K562 (cell line): ENCODE measurements around the gene CRNKL1. TPM values are rescaled to one million over a fixed set of nuclear protein-coding genes. Genes with fewer than 3 reads are reported as not detected.
A peak's percentile ranks its signal among the peaks of the same experiment; 100 is the strongest.

Experiments
- E2F8 ChIP-seq: fragments of 450-650 bp; IDR thresholded peaks from 2 replicates; pipeline ENCODE4 v1.7.1; 2018; ENCODE audit warnings: mild to moderate bottlenecking, low read depth; ENCODE audit not compliant: partially characterized antibody
- EP400 ChIP-seq: fragments of 450-650 bp; IDR thresholded peaks from 2 replicates; pipeline ENCODE4 v1.6.1; 2017; ENCODE audit warnings: antibody characterized with exemption, mild to moderate bottlenecking, moderate library complexity
- L3MBTL2 ChIP-seq: fragments of 450-650 bp; IDR thresholded peaks from 2 replicates; pipeline ENCODE4 v1.6.1; 2016; ENCODE audit warnings: mild to moderate bottlenecking, moderate library complexity
- ZFPM2 ChIP-seq: fragments of 250-450 bp; sonication (Bioruptor Pico); IDR thresholded peaks from 2 replicates; pipeline ENCODE4 v1.5.1; 2022; ENCODE audit warnings: mild to moderate bottlenecking
- polyA plus RNA-seq, 8 experiments: library from polyadenylated mRNA; depleted of rRNA in 4 of 8; stranded (reverse) in 5 of 8; unstranded in 3 of 8; fragments of >200 nt; fragmentation: Nextera tagmentation in 2 of 8; fragmentation: Illumina TruSeq in 1 of 8; extraction: Ambion mirVana in 2 of 8; extraction: Trizol in 1 of 8; gene quantifications; 2 replicates each; pipeline versions ENCODE4 v1.2.1 to v1.2.3, GENCODE V29; 2011 to 2014; ENCODE audit warnings: inconsistent platforms in 1 of 8, missing spikeins in 1 of 8
- total RNA-seq, 7 experiments: library from RNA; depleted of rRNA in 6 of 7; stranded (reverse); fragments of >200 nt in 6 of 7; fragmentation: Illumina TruSeq in 2 of 7; extraction: Trizol in 2 of 7; gene quantifications; 2 replicates each; pipeline versions ENCODE4 v1.2.1 to v1.2.3, GENCODE V29; 2011 to 2021; ENCODE audit warnings: low replicate concordance in 1 of 7
- TF ChIP-seq, protein P1 (sequence below): sonication (generic); formaldehyde crosslinking; IDR thresholded peaks from 2 replicates; pipeline ENCODE4 v1.9.0; 2022; ENCODE audit warnings: mild to moderate bottlenecking, missing genetic modification reagents

The CRNKL1 gene
- total and polyA plus RNA-seq, 9 of the 15 experiments (the other 6 are each of a cell fraction or from before 2014, with no cell fraction given), result 8.1 to 17.0 (median 11.7) TPM

DNA sequence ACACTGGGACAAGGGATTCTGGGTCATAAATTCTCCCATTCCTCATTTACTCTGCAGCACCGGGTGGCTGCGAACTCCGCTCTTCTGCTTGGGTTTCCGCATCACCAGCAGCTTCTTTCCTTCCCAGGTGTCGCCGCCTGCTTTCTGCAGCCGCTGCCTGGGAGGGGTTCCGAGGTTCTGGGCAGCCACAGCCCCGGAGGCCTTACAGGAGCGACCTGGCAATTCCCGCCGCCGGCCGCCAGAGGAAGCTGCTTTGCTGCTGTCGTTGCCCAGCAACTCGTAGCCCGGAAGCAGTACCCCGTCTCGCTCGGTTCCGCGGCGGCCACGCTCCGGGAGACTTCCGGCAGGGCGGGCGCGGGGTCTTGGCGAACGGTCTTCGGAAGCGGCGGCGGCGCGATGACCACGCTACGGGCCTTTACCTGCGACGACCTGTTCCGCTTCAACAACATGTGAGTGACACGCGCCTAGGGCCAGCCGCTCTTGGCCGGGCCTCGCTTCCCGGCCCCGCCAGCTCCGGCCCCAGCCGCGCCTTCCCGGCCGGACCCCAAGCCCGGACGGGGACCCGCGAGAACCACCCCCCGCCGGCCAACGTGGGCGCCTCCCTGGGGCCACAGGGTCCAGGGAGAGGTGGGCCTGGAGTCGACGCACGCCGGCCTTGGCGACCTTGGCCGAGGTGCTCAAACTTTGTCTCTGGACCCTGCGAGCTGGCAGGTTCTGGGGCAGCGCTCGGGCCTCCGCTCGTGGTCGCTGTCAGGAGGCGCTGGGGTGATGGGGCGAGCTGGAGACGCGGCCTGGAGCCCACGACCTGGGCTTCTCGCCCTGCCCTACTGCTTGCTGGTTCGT, 35.0 kb downstream of the CRNKL1 start, which contains the start of gene NAA20 (continued):
- TF ChIP-seq, protein P1, sequence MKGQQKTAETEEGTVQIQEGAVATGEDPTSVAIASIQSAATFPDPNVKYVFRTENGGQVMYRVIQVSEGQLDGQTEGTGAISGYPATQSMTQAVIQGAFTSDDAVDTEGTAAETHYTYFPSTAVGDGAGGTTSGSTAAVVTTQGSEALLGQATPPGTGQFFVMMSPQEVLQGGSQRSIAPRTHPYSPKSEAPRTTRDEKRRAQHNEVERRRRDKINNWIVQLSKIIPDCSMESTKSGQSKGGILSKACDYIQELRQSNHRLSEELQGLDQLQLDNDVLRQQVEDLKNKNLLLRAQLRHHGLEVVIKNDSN (CRISPR knock-in tag), result no peak
- TF ChIP-seq ZFPM2 (CRISPR knock-in tag) (no peak), EP400 (peak; percentile 76; the same call in 1 of the 2 replicates), L3MBTL2 (peak; percentile 52; the same call in 1 of the 2 replicates), E2F8 (peak; percentile 68)
